Mesodermal cell (in vitro differentiated cells): ENCODE data around the gene AHCYL1.
A peak's percentile ranks its signal among the peaks of the same experiment; 100 is the strongest.
"Not testable (repeated sequence)": the region's sequence is repeated elsewhere in the genome, so short reads cannot be mapped to it uniquely, and the experiment has no call there.

ENCODE experiments used
- H3K27ac ChIP-seq: 2 replicates; pipeline ENCODE4 v1.7.0; 2013; ENCODE audit warnings: mild to moderate bottlenecking, low read depth, low read length, moderate library complexity; ENCODE audit not compliant: severe bottlenecking
- H3K36me3 ChIP-seq: 2 replicates; pipeline ENCODE4 v1.7.1; 2013; ENCODE audit warnings: mild to moderate bottlenecking, low read length, moderate library complexity; ENCODE audit not compliant: control insufficient read depth, insufficient read depth
- H3K4me1 ChIP-seq: one replicate; pipeline ENCODE4 v1.7.1; 2013; ENCODE audit warnings: mild to moderate bottlenecking, low read length; ENCODE audit not compliant: insufficient read depth, control insufficient read depth, poor library complexity, severe bottlenecking
- H3K4me3 ChIP-seq: 2 replicates; pipeline ENCODE4 v1.7.0; 2013; ENCODE audit warnings: low read length, control low read depth, mild to moderate bottlenecking; ENCODE audit not compliant: insufficient read depth, poor library complexity, severe bottlenecking; ENCODE audit errors: extremely low read depth
- H3K9me3 ChIP-seq: 2 replicates; pipeline ENCODE4 v1.7.1; 2013; ENCODE audit warnings: mild to moderate bottlenecking, low read length, moderate library complexity; ENCODE audit not compliant: control insufficient read depth
- WGBS, 2 experiments: methylation state at CpG; one replicate each; pipeline ENCODE4 v1.1.5; 2013; ENCODE audit warnings: missing lambda C conversion rate in 2 of 2; ENCODE audit not compliant: insufficient coverage in 2 of 2; 5-methylcytosine and 5-hydroxymethylcytosine counted together

The AHCYL1 gene

GRCh38 chr1:110012100-110012780 lies 27.7 kb downstream of the AHCYL1 start:
- WGBS, 2 experiments = 91 to 93% methylated on average over 2 of the region's 6 CpGs
- H3K4me3 ChIP-seq = no peak overlapping the region
- peak overlapping the region; percentile 65 for H3K27ac ChIP-seq
- peaks cover 85% of the 10 kb centered on the region for H3K36me3 ChIP-seq
- H3K4me1 ChIP-seq = peaks cover 10% of the 10 kb centered on the region
- no peaks in the 10 kb centered on the region for H3K9me3 ChIP-seq

- H3K27ac ChIP-seq = no peak overlapping the region
- no peaks in the 10 kb centered on the region for H3K9me3 ChIP-seq
- H3K4me1 ChIP-seq = no peaks in the 10 kb centered on the region
- H3K36me3 ChIP-seq = peaks cover 98% of the 10 kb centered on the region
- H3K4me3 ChIP-seq = no peak overlapping the region
- WGBS, 2 experiments = 100% methylated on average over 2 of the region's 3 CpGs; no CpG with 5 or more reads in 1 of the 2 experiments
Measured at GRCh38 chr1:110017792-110018191, 33.2 kb downstream of the AHCYL1 start.

- H3K36me3 ChIP-seq = peaks cover 99% of the 10 kb centered on the region
- WGBS, 2 experiments = 95 to 98% methylated on average over 6 to 9 of the region's 9 CpGs
Measured at GRCh38 chr1:110018396-110018795, 33.8 kb downstream of the AHCYL1 start.

GRCh38 chr1:110019770-110020169 lies 35.2 kb downstream of the AHCYL1 start:
- peaks cover 100% of the 10 kb centered on the region for H3K36me3 ChIP-seq
- H3K4me1 ChIP-seq = no peaks in the 10 kb centered on the region
- H3K4me3 ChIP-seq = no peak overlapping the region
- no peak overlapping the region for H3K27ac ChIP-seq
- 100% methylated on average over 1 of the region's 1 CpG; no CpG with 5 or more reads in 1 of the 2 experiments for WGBS, 2 experiments
- no peaks in the 10 kb centered on the region for H3K9me3 ChIP-seq

More at GRCh38 chr1:110018396-110018795, 33.8 kb downstream of the AHCYL1 start:
- Histone ChIP-seq H3K27ac (no peak overlapping the region), H3K9me3 (no peaks in the 10 kb centered on the region), H3K4me1 (no peaks in the 10 kb centered on the region), H3K4me3 (no peak overlapping the region)

GRCh38 chr1:110021285-110021684 lies 36.7 kb downstream of the AHCYL1 start:
- Histone ChIP-seq H3K9me3 (no peaks in the 10 kb centered on the region), H3K4me3 (no peak overlapping the region), H3K36me3 (peaks cover 95% of the 10 kb centered on the region), H3K4me1 (no peaks in the 10 kb centered on the region), H3K27ac (no peak overlapping the region)
- 100% methylated on average over 1 of the region's 3 CpGs; no CpG with 5 or more reads in 1 of the 2 experiments for WGBS, 2 experiments

GRCh38 chr1:110024613-110025012 lies 40.0 kb downstream of the AHCYL1 start:
- Histone ChIP-seq H3K4me3 (no peak overlapping the region), H3K9me3 (no peaks in the 10 kb centered on the region), H3K4me1 (no peaks in the 10 kb centered on the region), H3K36me3 (peaks cover 61% of the 10 kb centered on the region), H3K27ac (no peak overlapping the region)
- 96% methylated on average over 3 of the region's 4 CpGs for WGBS, 2 experiments

- peaks cover 11% of the 10 kb centered on the region for H3K4me1 ChIP-seq
- H3K36me3 ChIP-seq, H3K9me3 ChIP-seq, H3K27ac ChIP-seq, H3K4me3 ChIP-seq: not testable (repeated sequence)
- WGBS, 2 experiments = 75 to 84% methylated on average over 3 to 4 of the region's 4 CpGs
Measured at GRCh38 chr1:110030687-110031086, 46.1 kb downstream of the AHCYL1 start.

- no peak overlapping the region for H3K4me3 ChIP-seq
- no peaks in the 10 kb centered on the region for H3K9me3 ChIP-seq
- H3K27ac ChIP-seq = no peak overlapping the region
- peaks cover 11% of the 10 kb centered on the region for H3K36me3 ChIP-seq
- peaks cover 11% of the 10 kb centered on the region for H3K4me1 ChIP-seq
- 100% methylated on average over 1 to 2 of the region's 2 CpGs for WGBS, 2 experiments
Measured at GRCh38 chr1:110032327-110032726, 47.8 kb downstream of the AHCYL1 start.

GRCh38 chr1:110033421-110033820 lies 48.9 kb downstream of the AHCYL1 start:
- Histone ChIP-seq H3K9me3 (no peaks in the 10 kb centered on the region), H3K4me1 (peaks cover 11% of the 10 kb centered on the region), H3K36me3 (peaks cover 20% of the 10 kb centered on the region), H3K4me3 (no peak overlapping the region), H3K27ac (no peak overlapping the region)
- 83 to 100% methylated on average over 4 to 5 of the region's 5 CpGs for WGBS, 2 experiments

- 80% methylated on average over 1 of the region's 4 CpGs; no CpG with 5 or more reads in 1 of the 2 experiments for WGBS, 2 experiments
- Histone ChIP-seq H3K4me1 (peaks cover 11% of the 10 kb centered on the region), H3K36me3 (peaks cover 26% of the 10 kb centered on the region), H3K4me3 (peak overlapping the region; percentile 99), H3K27ac (peak overlapping the region; percentile 93), H3K9me3 (no peaks in the 10 kb centered on the region)
Measured at GRCh38 chr1:110034040-110034450, 49.5 kb downstream of the AHCYL1 start.
